Neural progenitor cell (in vitro differentiated cells): ENCODE results near the gene ITPR1. TPM values are rescaled to one million over a fixed set of nuclear protein-coding genes. Genes with fewer than 3 reads are reported as not detected.

Experiments used
- DNase-seq: peaks from one replicate; pipeline ENCODE4 v3.0.0-alpha.2; 2016; ENCODE audit warnings: low spot score
- H2AFZ ChIP-seq: fragments of 200-600 bp; sonication (generic); replicated peaks from 2 replicates; pipeline ENCODE4 v1.6.1; 2016; ENCODE audit warnings: antibody characterized with exemption
- H3F3A ChIP-seq: fragments of 200-600 bp; sonication (generic); 2 replicates; pipeline ENCODE4 v1.6.1; 2016; ENCODE audit warnings: antibody characterized with exemption, low read depth
- H3K27ac ChIP-seq: fragments of 200-600 bp; sonication (generic); 2 replicates; pipeline ENCODE4 v1.5.1; 2016; ENCODE audit warnings: mild to moderate bottlenecking
- H3K27me3 ChIP-seq: fragments of 200-600 bp; sonication (generic); 2 replicates; pipeline ENCODE4 v1.6.1; 2016; ENCODE audit warnings: mild to moderate bottlenecking, moderate library complexity
- H3K36me3 ChIP-seq: fragments of 200-600 bp; sonication (generic); 2 replicates; pipeline ENCODE4 v1.5.1; 2016
- H3K4me1 ChIP-seq: fragments of 200-600 bp; sonication (generic); 2 replicates; pipeline ENCODE4 v1.6.1; 2016; ENCODE audit warnings: mixed run types
- H3K4me2 ChIP-seq: fragments of 200-600 bp; sonication (generic); 2 replicates; pipeline ENCODE4 v1.6.1; 2016
- H3K4me3 ChIP-seq: fragments of 200-600 bp; sonication (generic); 2 replicates; pipeline ENCODE4 v1.5.1; 2016
- H3K79me2 ChIP-seq: fragments of 200-600 bp; sonication (generic); 2 replicates; pipeline ENCODE4 v1.6.1; 2016; ENCODE audit warnings: low read depth
- H3K9ac ChIP-seq: fragments of 200-600 bp; sonication (generic); 2 replicates; pipeline ENCODE4 v1.6.1; 2016
- H3K9me3 ChIP-seq: fragments of 200-600 bp; sonication (generic); 2 replicates; pipeline ENCODE4 v1.5.1; 2016; ENCODE audit warnings: low read depth
- H4K20me1 ChIP-seq: fragments of 200-600 bp; sonication (generic); 2 replicates; pipeline ENCODE4 v1.6.1; 2016; ENCODE audit warnings: low read depth
- H3K27ac Mint-ChIP-seq: 3 replicates; pipeline ENCODE4 v1.8.0; 2021; ENCODE audit warnings: mixed read lengths
- H3K27me3 Mint-ChIP-seq: 2 replicates; pipeline ENCODE4 v1.8.0; 2022; ENCODE audit warnings: low read depth, mild to moderate bottlenecking, inconsistent platforms, moderate library complexity, mixed read lengths; ENCODE audit not compliant: insufficient read depth
- H3K36me3 Mint-ChIP-seq: 3 replicates; pipeline ENCODE4 v1.8.0; 2021; ENCODE audit warnings: mixed read lengths
- H3K4me1 Mint-ChIP-seq: 3 replicates; pipeline ENCODE4 v1.8.0; 2021; ENCODE audit warnings: mixed read lengths
- H3K4me3 Mint-ChIP-seq: 3 replicates; pipeline ENCODE4 v1.8.0; 2021; ENCODE audit warnings: mild to moderate bottlenecking, moderate library complexity, mixed read lengths
- H3K9me3 Mint-ChIP-seq: 3 replicates; pipeline ENCODE4 v1.8.0; 2020; ENCODE audit warnings: mixed read lengths
- CTCF ChIP-seq: fragments of 200-600 bp; sonication (generic); IDR thresholded peaks from 2 replicates; pipeline ENCODE4 v1.5.1; 2017; ENCODE audit warnings: antibody characterized with exemption, mild to moderate bottlenecking
- EZH2 ChIP-seq: fragments of 200-600 bp; sonication (generic); IDR thresholded peaks from 2 replicates; pipeline ENCODE4 v1.6.1; 2017; ENCODE audit warnings: antibody characterized with exemption, mild to moderate bottlenecking, moderate library complexity
- EZH2phosphoT487 ChIP-seq: fragments of 200-600 bp; sonication (generic); IDR thresholded peaks from 2 replicates; pipeline ENCODE4 v1.6.1; 2017; ENCODE audit warnings: antibody characterized with exemption
- total RNA-seq: library from RNA; depleted of rRNA; stranded (reverse); fragments of >200 nt; gene quantifications from 2 replicates; pipeline ENCODE4 v1.2.3, GENCODE V29; 2015; ENCODE audit warnings: low replicate concordance

Gene ITPR1
- total RNA-seq, 1 donor from 2014 or later = 5.0 TPM

- Histone ChIP-seq H3K4me3 (no peak overlapping the region), H3K79me2 (no peaks in the 10 kb centered on the region), H3K4me2 (no peak overlapping the region), H3K9me3 (no peaks in the 10 kb centered on the region), H3F3A (no peaks in the 10 kb centered on the region), H3K27ac (no peak overlapping the region), H3K9ac (no peak overlapping the region), H4K20me1 (no peaks in the 10 kb centered on the region), H3K4me1 (no peaks in the 10 kb centered on the region), H2AFZ (no peak overlapping the region), H3K36me3 (no peaks in the 10 kb centered on the region), H3K27me3 (no peaks in the 10 kb centered on the region)
- Mint-ChIP-seq H3K27me3 (no peaks in the 10 kb centered on the region), H3K4me3 (no peak overlapping the region), H3K4me1 (no peaks in the 10 kb centered on the region), H3K9me3 (no peaks in the 10 kb centered on the region), H3K27ac (no peak overlapping the region), H3K36me3 (peaks cover 5% of the 10 kb centered on the region)
- no peak for DNase-seq
- TF ChIP-seq CTCF = no peak
- TF ChIP-seq EZH2 = no peak
Observed at GRCh38 chr3:4807381-4808280, 314.5 kb downstream of the ITPR1 start.

GRCh38 chr3:4808637-4809036 lies 315.5 kb downstream of the ITPR1 start:
- peaks cover 2% of the 10 kb centered on the region for H3K36me3 Mint-ChIP-seq
- TF ChIP-seq EZH2phosphoT487 (no peak), EZH2 (no peak), CTCF (no peak)
- no peak overlapping the region for H3K9ac ChIP-seq
- no peak overlapping the region for H3K4me3 Mint-ChIP-seq
- H3K27ac ChIP-seq = no peak overlapping the region
- no peaks in the 10 kb centered on the region for H3K9me3 Mint-ChIP-seq
- no peaks in the 10 kb centered on the region for H3K36me3 ChIP-seq
- H3K27me3 Mint-ChIP-seq = no peaks in the 10 kb centered on the region
- no peaks in the 10 kb centered on the region for H4K20me1 ChIP-seq
- no peak for DNase-seq
- no peaks in the 10 kb centered on the region for H3K4me1 Mint-ChIP-seq
- H3K79me2 ChIP-seq = no peaks in the 10 kb centered on the region
- H3K4me1 ChIP-seq = no peaks in the 10 kb centered on the region
- H3K4me2 ChIP-seq = no peak overlapping the region
- no peak overlapping the region for H3K4me3 ChIP-seq
- no peak overlapping the region for H3K27ac Mint-ChIP-seq
- H3F3A ChIP-seq = no peaks in the 10 kb centered on the region
- no peaks in the 10 kb centered on the region for H3K27me3 ChIP-seq
- H2AFZ ChIP-seq = no peak overlapping the region
- no peaks in the 10 kb centered on the region for H3K9me3 ChIP-seq

GRCh38 chr3:4809922-4810321 lies 316.8 kb downstream of the ITPR1 start:
- Mint-ChIP-seq H3K27me3 (no peaks in the 10 kb centered on the region), H3K4me3 (no peak overlapping the region), H3K27ac (no peak overlapping the region), H3K9me3 (peaks cover 2% of the 10 kb centered on the region), H3K4me1 (peaks cover 3% of the 10 kb centered on the region), H3K36me3 (peaks cover 3% of the 10 kb centered on the region)
- H3K36me3 ChIP-seq = no peaks in the 10 kb centered on the region
- DNase-seq = no peak
- no peak overlapping the region for H3K4me2 ChIP-seq
- H3K4me3 ChIP-seq = no peak overlapping the region
- H3K27ac ChIP-seq = no peak overlapping the region
- no peaks in the 10 kb centered on the region for H3F3A ChIP-seq
- H3K27me3 ChIP-seq = no peaks in the 10 kb centered on the region
- no peaks in the 10 kb centered on the region for H3K9me3 ChIP-seq
- no peaks in the 10 kb centered on the region for H3K79me2 ChIP-seq
- no peaks in the 10 kb centered on the region for H4K20me1 ChIP-seq
- no peak overlapping the region for H3K9ac ChIP-seq
- H3K4me1 ChIP-seq = no peaks in the 10 kb centered on the region
- TF ChIP-seq CTCF = no peak
- no peak for TF ChIP-seq EZH2phosphoT487
- no peak for TF ChIP-seq EZH2
- H2AFZ ChIP-seq = no peak overlapping the region
